CD4-positive, alpha-beta T cell treated with Interleukin-15 for 1 hour (primary cell): ENCODE data around the gene TMC2.
A peak's percentile ranks its signal among the peaks of the same experiment; 100 is the strongest.

Source experiments
- DNase-seq: peaks from one replicate; pipeline ENCODE4 v3.0.0-alpha.2; 2020

Gene TMC2

DNA sequence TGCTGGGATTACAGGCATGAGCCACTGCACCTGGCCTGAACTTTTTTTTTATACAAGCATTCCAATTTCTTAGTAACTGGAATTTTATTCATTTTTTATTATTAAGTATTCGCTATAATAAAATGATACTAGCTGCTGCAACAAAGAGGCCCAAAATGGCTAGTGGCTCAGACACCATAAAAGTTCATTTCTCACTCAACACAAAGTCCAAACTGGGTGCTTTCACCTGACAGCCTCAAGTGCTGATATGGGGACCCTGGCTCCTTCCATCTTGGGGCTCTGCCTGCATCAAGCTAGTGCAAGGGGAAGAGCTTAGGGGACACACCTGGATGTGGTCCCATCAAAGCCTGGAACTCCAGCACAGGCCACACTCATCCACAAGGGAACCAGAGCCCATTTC lies 103.9 kb downstream of the TMC2 start:
- DNase-seq, result no peak

DNA sequence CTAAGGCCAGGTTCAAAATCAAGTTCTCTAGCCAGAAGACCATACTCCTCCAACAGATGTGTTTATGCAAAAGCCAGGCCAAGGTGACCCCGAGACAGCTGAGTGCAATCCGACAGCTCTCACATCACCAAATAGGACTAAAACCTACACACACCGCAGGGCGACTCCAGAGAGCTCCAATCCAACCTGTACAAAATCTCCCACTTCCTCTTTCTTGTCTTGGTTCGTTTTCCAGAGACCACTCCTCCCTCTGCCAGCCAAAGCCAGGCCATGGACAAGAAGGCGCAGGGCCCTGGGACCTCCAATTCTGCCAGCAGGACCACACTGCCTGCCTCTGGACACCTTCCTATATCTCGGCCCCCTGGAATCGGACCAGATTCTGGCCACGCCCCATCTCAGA lies 104.5 kb downstream of the TMC2 start:
- DNase-seq, result no peak

DNA sequence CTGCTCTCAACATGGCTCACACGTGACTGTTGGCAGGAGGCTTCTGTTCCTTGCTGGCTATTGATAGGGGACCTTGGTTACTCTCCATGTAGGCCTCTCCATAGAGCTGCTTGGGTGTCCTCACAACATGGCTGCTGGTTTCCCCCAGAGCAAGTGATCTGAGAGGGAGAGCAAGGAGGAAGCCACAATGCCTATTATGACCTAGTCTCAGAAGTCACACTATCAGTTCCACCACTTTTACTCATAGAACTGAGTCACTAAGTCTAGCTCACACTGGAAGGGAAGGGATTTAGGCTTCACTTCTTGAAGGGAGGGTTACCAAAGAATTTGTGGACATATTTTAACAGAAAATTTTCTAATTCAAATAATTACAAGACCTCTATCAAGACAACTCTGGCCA lies 107.3 kb downstream of the TMC2 start:
- DNase-seq, result no peak

DNA sequence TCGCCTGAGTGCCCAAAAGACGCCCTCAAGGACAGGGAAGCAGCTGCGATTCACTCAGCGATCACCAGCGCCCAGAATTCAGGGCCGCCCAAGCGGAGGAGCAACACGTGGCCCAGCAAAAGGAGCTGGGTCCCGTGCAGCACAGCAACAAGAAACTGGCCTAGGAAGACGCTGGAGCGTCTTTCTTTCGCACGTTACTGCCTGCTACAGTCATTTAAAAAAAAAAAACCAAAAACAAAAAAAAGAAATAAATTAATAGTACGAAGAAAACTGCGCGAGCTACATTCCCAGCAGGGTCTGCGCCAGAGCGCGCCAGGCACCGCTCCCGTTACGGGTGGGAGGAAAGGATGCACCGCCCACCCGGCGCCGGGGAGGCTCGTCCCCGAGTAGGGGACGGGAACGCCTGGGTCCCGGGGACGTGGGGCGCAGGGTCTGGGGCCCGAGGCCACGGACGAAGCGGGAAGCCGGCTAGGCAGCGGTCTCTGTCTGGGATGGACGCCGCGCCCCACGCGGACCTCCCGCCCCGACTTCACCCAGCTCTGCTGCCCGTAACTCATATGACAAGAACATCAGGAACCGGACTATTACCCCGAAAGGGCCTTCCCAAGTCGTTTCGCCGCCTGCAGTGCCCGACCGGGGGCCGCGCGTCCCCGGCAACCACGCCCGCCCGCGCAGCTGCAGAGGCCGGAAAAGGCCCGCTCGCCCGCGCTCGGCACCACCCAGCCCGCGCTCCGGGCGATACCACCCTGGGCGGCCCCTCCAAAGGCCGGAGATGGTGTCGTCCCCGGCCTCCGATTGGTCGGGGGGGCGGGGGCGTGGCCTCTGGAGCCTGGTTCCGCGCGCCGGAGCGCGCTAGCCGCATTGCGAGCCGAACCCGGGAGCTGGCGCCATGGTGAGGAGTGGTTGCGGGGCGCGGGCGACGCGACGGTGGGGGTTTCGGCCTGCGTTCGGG lies 115.7 kb downstream of the TMC2 start, which contains the start of gene NOP56:
Gene NOP56 (plus strand): TSS at position 861 of the 952 bp plus-strand sequence. CDS start 29 bp downstream, at position 890.
- peak; percentile 91 for DNase-seq

DNA sequence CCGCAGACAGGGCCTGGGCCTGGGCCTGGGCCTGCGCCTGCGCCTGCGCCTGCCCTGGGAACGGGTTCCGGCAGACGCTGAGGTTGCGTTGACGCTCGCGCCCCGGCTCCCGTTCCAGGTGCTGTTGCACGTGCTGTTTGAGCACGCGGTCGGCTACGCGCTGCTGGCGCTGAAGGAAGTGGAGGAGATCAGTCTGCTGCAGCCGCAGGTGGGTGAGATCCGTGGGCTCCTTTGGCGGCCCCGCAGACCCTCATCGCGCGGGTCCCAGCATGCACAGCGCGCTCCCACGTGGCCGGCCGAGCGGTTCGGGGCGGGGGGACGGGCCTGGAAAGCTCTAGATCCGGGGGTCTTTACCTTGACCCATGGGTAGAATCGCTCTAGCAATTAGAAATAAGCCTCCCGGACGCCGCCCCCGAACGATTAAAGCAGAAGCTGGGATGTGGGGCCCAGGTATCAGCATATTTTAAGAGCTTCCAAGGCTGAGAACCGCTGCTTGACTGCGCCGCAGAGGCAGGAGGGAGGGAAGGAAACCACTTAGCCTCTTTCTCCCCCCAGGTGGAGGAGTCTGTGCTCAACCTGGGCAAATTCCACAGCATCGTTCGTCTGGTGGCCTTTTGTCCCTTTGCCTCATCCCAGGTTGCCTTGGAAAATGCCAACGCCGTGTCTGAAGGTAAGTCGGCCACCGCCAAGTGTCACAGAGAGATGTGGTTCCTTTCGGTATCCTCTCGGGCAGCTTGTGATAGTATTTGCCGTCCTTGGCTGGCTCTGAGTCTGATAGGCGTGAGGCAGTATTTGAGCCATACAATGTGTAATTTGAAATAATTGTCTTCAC lies 116.6 kb downstream of the TMC2 start:
- DNase-seq, result no peak

DNA sequence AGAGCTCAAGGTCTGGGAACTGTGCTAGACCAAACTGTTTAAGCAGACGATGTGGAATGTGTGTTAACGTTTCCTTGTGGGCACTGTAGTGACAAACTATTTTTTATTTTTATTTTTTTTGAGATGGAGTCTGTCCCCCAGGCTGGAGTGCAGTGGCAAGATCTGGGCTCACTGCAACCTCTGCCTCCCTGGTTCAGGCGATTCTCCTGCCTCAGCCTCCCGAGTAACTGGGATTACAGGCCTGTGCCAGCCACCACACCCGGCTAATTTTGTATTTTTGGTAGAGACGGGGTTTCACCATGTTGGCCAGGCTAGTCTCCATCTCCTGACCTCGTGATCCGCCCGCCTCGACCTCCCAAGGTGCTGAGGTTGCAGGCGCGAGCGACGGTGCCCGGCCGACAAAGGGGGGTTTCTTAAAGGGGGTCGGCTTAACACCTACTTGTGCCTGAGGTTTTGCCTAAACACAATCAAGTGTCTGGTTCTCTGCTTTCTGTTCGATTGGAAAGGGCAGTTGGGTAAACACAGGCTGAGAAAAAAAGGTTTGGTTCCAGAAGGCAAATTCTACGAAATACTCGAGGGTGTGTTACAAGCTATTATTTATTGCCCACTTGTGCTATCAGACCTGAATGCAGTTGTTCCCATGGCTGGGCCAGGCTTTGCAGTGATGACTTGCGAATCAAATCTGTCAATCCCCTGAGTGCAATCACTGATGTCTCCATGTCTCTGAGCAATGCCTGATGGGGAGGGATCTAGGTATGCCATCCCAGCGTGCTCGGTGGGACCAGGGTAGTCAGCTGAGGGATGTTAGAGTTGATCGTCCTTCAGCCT lies 117.4 kb downstream of the TMC2 start:
- DNase-seq, result no peak

DNA sequence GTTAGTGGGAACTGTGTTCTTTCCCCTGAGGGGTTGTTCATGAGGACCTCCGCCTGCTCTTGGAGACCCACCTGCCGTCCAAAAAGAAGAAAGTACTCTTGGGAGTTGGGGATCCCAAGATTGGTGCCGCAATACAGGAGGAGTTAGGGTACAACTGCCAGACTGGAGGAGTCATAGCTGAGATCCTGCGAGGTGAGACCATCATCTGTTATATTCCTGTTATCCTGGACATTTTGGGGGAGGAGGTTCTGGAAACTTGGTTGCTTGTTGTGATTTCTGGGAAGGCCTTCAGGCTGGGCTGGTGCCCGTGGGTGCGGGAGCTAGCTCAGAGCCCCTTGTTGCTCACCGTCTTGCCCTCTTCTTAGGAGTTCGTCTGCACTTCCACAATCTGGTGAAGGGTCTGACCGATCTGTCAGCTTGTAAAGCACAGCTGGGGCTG lies 118.0 kb downstream of the TMC2 start:
- no peak for DNase-seq

DNA sequence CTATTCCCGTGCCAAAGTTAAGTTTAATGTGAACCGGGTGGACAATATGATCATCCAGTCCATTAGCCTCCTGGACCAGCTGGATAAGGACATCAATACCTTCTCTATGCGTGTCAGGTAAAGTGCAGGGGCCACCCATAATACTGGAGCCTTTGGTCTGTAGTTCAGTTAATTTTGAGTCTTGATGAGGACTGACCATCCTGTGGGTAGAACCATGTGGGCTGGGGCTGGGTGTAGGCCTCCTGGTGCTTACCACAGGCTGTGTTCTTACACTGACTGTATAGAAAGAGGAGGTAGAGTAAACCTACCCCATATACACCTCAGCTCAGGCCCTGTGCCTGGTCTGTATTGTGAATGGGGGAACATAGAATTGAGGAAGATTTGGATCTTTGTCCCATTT lies 118.5 kb downstream of the TMC2 start:
- no peak for DNase-seq

DNA sequence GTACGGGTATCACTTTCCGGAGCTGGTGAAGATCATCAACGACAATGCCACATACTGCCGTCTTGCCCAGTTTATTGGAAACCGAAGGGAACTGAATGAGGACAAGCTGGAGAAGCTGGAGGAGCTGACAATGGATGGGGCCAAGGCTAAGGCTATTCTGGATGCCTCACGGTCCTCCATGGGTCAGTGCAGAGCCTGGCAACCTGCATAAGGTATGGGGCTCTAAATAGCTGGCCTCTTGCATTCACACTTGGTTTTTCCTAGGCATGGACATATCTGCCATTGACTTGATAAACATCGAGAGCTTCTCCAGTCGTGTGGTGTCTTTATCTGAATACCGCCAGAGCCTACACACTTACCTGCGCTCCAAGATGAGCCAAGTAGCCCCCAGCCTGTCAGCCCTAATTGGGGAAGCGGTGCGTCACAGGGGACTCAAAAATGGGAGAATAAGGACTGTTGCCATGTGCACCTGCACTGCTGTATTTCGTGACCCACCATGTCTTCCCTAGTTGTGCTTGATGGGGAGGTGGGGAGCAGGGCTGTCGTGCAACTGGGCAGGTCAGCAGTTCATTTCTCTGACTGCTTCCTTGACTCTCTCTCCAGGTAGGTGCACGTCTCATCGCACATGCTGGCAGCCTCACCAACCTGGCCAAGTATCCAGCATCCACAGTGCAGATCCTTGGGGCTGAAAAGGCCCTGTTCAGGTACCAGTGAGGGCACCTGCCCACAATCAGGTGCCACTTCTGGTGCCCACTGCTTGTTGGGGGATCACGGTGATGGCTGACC lies 119.2 kb downstream of the TMC2 start:
- DNase-seq, result no peak

DNA sequence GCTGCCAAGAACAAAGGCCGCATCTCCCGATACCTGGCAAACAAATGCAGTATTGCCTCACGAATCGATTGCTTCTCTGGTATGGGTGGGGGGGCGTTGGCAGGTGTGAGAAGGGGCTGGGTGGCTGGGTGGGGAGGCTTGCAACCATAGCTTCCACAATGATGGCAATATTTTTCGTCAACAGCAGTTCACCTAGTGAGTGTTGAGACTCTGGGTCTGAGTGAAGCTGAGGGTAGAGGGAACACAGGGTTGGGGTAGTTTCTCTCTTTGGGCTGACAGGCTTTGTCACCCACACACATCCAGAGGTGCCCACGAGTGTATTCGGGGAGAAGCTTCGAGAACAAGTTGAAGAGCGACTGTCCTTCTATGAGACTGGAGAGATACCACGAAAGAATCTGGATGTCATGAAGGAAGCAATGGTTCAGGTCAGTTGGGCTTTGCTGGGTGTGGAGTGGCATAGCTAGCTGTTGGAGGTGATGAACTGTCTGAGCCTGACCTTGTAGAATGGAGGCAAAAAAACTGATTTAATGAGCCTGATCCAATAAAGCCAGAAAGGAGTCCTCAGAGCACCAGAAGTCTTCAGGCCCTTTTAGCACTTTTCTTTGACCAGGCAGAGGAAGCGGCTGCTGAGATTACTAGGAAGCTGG lies 120.2 kb downstream of the TMC2 start:
- no peak for DNase-seq

DNA sequence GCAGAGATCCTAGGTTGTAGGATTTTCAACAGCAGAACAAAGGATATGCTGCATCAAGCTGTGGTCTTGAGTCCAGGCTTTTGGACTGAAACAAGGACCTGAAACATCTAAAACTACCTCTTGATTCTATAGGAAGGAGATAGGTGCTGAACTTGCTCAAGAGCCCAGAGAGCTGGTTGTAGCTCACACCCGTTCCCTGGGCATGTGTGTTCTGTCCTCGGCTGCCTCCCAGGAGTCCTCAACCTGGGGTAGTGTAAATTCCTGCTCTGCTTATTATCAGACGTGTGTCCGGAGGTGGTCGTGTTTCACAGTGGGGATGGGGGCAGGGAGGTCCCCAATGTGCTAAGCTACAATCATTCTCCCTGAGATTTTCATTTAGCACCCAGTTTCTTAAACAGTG lies 120.9 kb downstream of the TMC2 start:
- DNase-seq, result no peak

DNA sequence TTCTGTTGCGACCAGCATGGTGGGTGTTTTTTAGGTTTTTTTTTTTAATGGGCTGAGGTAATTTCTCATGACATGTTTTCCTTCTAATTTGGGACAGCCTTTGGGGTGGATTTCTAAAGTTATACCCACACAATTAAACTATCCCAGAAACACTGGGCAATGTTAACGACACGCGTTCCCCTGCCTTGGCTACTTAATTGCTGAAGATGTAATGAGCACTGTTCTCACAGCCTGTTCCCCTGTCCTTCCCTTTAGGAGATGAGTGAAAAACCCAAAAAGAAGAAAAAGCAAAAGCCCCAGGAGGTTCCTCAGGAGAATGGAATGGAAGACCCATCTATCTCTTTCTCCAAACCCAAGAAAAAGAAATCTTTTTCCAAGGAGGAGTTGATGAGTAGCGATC lies 121.3 kb downstream of the TMC2 start:
- DNase-seq, result no peak

DNA sequence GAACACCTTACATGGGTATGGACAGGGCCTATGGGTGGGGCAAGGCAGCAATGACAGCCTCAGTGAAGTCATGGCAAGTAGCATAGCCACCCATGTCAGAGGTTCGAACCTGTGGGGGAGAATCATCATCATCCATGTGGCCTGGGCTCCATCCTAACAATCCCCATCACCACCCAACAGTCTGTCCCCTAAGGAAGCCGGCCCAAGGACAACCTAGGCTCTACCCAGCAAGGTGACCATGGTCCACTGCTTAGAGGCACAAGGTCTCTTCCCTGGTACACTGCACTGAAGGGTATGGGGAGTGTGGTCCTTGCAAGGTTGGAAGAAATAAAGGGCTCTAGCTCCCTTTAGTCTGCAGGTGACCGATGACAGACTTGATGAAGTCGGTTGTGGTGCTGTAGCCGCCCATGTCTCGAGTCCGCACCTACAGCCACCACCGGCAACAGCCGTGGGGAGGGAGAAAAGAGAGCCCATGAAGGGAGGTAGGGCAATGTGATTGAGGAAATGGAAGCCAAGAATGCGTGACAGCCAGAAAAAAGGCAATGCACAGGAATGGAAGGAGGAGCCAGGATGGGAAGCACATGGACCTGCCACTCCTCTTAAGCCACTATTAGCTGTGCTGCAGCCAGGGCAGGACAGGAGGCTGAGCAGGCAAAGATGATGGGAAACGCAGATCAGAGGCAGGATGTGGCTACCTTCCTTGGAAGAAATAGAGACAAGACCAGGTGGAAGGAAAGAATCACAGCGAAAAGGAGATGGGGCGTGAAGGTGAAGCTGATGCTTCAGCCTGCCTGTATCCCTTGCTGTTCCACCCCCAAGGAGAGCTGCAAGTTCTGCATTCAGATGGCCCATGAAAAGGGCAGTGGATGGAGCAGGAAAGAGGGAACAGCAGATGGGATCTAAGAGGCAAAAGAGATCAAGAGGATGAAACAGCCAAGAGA lies 122.3 kb downstream of the TMC2 start:
- no peak for DNase-seq

DNA sequence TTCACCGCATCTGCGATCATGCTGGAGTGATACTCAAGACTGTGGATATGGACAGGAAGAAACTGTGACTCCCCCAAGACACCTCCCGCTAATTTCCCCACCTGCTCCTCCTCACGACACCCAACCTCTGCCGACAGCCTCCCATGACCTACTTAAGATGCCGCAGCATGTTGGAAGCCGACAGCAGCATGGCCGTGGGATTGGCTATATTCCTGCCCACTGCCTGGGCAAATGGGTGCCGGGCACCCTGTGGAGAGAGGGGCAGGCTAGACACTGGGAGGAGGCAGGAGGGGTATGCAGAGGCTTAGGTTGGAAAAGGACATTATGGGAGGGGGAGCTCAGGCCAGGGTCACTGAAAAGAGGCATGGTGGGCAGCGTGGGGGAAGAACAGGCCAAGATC lies 123.2 kb downstream of the TMC2 start:
- DNase-seq, result no peak

DNA sequence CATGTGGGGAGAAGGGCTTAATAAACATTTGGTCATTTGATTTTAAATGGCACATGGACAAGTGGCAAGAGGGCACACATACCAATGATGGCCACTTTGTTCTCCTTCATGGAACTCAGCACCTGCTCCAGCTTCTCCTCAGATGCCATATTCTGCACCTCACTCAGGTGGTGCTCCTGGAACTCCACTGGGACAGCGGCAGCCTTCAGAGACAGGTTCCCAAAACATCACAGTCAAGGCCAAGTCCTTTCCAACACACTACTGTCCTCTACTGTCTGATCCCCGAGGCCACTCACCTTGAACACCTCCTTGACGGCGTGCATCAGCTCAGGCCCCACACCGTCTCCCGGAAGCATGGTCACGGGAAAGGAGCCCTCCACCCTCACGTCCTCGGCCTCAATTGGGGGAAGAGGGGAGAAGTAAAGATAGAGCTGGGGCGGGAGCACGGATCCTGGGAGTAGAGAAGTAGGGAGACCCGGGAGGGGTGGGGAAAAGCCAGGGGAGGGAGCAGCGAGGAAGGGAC lies 127.1 kb downstream of the TMC2 start:
- DNase-seq, result no peak

DNA sequence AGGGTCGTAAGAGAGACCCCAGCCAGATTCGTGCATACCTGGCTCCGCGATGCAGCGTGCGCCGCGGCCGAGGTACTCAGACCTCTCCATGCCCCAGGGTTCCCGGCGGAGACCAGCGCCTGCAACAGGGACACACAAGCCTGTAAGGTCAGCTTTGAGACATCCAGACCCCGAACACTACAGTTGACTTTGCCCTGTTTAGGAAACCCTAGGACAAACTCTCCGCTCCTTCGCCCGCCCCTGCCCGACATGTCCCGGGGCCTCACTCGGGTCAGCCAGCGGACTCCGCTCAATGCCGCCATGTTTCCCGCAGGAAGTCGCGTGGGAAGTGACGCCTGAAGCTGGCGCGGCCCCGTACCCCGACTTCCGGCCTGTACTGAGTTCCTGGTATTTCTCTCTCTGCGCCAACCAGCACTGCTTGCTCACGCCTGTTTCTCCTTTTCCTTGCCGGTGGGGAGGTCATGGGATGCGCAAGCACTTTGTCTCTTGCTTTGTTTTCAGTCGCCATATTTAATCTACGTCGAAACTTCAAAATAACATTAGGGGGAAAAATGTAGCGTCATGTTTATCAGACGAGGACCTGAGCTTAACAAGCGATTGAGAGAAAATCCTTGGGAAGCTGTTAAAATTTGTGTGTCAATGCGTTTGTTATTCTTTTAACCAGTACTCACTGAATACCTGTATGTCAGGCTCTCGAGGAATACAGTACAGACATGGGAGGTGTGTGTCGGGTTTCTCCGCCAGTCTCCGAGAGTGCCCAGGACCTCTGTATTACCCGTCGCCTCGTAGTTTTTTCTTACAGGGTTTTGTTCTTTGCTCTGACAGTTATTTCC lies 127.7 kb downstream of the TMC2 start, which contains the start of gene IDH3B:
Gene IDH3B (minus strand): TSS at position 330 of the 833 bp plus-strand sequence. CDS start 28 bp downstream, at position 302.
- DNase-seq, result peak; percentile 93

DNA sequence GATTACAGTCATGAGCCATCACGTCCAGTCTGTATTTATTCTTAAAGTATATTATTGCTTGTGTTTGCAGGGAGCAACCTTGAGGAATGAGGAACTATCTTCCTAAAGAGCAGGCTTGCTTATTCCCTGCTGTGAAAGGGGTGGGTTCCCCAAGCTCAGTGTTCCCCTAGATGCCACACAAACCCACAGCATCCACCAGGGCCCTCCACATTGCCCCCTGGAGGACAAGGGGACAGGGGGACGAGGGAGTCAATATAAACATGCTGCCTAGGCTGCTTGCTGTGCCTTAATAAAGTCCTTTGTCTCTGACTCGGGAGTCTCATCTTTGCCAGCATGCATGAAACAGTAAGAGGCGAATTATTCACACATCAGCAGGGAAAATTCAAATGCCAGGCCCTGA lies 135.6 kb downstream of the TMC2 start:
- DNase-seq, result no peak

DNA sequence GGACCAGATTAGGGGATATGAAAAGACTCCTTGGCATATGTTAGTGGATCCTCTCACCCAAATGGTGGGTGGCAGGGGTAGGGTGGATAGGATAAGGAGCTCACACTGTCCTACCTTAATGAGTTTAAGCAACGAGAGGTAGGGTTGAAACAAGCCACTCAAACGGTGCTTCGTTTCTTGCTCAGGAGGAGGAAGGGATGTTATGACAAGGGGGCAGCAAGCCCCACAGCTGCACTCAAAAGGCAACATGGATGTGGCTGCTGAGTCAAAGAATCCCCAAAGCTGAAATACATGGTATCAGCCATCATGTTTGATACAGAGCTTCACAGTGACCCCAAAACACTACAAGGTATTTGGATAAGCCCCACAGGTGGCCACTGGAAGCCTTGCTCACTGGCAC lies 136.1 kb downstream of the TMC2 start:
- no peak for DNase-seq

DNA sequence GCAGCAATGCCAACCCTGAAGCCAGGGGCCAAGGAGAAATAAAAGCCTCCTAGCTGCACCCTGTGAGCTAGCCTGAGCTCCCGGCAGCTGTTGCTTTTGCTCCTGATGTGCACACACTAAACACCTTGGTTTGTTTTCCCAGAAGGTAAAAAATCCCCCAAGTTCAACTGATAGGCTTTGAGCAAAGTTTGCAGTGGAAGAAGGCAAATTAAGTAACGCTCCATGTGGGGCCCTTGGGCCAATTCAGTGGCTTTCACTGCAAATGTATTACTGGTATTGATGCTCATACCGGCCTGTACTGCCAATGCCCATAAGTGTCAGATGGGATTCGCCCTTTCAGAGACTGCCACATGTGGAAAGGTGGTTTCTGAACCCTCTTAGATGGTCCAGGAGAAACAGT lies 137.1 kb downstream of the TMC2 start:
- DNase-seq, result no peak
